Liver (tissue), 9 donors: ENCODE measurements around the gene PTP4A2. TPM values are rescaled to one million over a fixed set of nuclear protein-coding genes. Genes with fewer than 3 reads are reported as not detected.
"Not testable (repeated sequence)": the region's sequence is repeated elsewhere in the genome, so short reads cannot be mapped to it uniquely, and the experiment has no call there.

Experiments used
- DNase-seq: peaks from one replicate; pipeline ENCODE4 v3.0.0-alpha.2; 2017; ENCODE audit warnings: low spot score
- H3K27ac ChIP-seq, 2 donors: one replicate each; pipeline ENCODE4 v1.7.0; 2013; ENCODE audit warnings: inconsistent platforms in 2 of 2, low read length in 2 of 2, control low read depth in 1 of 2, low read depth in 1 of 2, mild to moderate bottlenecking in 1 of 2
- H3K27me3 ChIP-seq, 4 donors: one replicate each; pipeline versions ENCODE4 v1.6.1 to v1.7.0; 2013; ENCODE audit warnings: low read length in 3 of 4, inconsistent platforms in 1 of 4, mild to moderate bottlenecking in 1 of 4, moderate library complexity in 1 of 4; ENCODE audit not compliant: control insufficient read depth in 4 of 4, insufficient read depth in 4 of 4
- H3K36me3 ChIP-seq, 4 donors: one replicate each; pipeline versions ENCODE4 v1.6.1 to v1.7.0; 2013; ENCODE audit warnings: low read length in 3 of 4, mild to moderate bottlenecking in 3 of 4, low read depth in 1 of 4, moderate library complexity in 1 of 4; ENCODE audit not compliant: control insufficient read depth in 4 of 4, insufficient read depth in 3 of 4
- H3K4me1 ChIP-seq, 4 donors: one replicate each; pipeline versions ENCODE4 v1.6.1 to v1.7.0; 2013; ENCODE audit warnings: low read length in 3 of 4, mild to moderate bottlenecking in 3 of 4, moderate library complexity in 1 of 4; ENCODE audit not compliant: control insufficient read depth in 4 of 4, insufficient read depth in 4 of 4
- H3K4me3 ChIP-seq, 3 donors: one replicate each; pipeline versions ENCODE4 v1.6.1 to v1.7.0; 2013; ENCODE audit warnings: low read length in 3 of 3, control low read depth in 1 of 3, low read depth in 1 of 3, mild to moderate bottlenecking in 1 of 3
- H3K9ac ChIP-seq, 2 donors: one replicate each; pipeline ENCODE4 v1.7.0; 2013; ENCODE audit warnings: low read length in 2 of 2, mild to moderate bottlenecking in 2 of 2, moderate library complexity in 2 of 2, control low read depth in 1 of 2, low read depth in 1 of 2
- H3K9me3 ChIP-seq, 4 donors: one replicate each; pipeline versions ENCODE4 v1.6.1 to v1.7.0; 2013; ENCODE audit warnings: low read length in 3 of 4; ENCODE audit not compliant: control insufficient read depth in 4 of 4
- ATF3 ChIP-seq: IDR thresholded peaks from 2 replicates; pipeline ENCODE4 v1.6.1; 2016; ENCODE audit warnings: antibody characterized with exemption
- CTCF ChIP-seq: fragments of 150-350 bp; IDR thresholded peaks from 2 replicates; pipeline ENCODE4 v1.5.1; 2017; ENCODE audit warnings: improper control_type of control experiment, low read depth, low read length; ENCODE audit not compliant: missing input control
- EGR1 ChIP-seq, 2 donors: IDR thresholded peaks; 2 replicates each; pipeline ENCODE4 v1.6.1; 2016 to 2018; ENCODE audit warnings: antibody characterized with exemption in 2 of 2, low read depth in 2 of 2
- FOXA1 ChIP-seq: IDR thresholded peaks from 2 replicates; pipeline ENCODE4 v1.6.1; 2016; ENCODE audit warnings: antibody characterized with exemption
- FOXA2 ChIP-seq: IDR thresholded peaks from 2 replicates; pipeline ENCODE4 v1.6.1; 2016; ENCODE audit warnings: antibody characterized with exemption
- GABPA ChIP-seq, 2 donors: IDR thresholded peaks in 1 of 2; conservative IDR thresholded peaks in 1 of 2; 2 replicates each; pipeline ENCODE4 v1.6.1; 2016; ENCODE audit warnings: antibody characterized with exemption in 2 of 2, mild to moderate bottlenecking in 1 of 2, moderate library complexity in 1 of 2
- HNF4A ChIP-seq, 2 donors: conservative IDR thresholded peaks; 2 replicates each; pipeline ENCODE4 v1.6.1; 2016; ENCODE audit warnings: antibody characterized with exemption in 2 of 2, mild to moderate bottlenecking in 2 of 2
- HNF4G ChIP-seq: IDR thresholded peaks from 2 replicates; pipeline ENCODE4 v1.6.1; 2016; ENCODE audit warnings: antibody characterized with exemption
- JUND ChIP-seq, 2 donors: IDR thresholded peaks; 2 replicates each; pipeline ENCODE4 v1.6.1; 2016; ENCODE audit warnings: antibody characterized with exemption in 2 of 2
- NR2F2 ChIP-seq: IDR thresholded peaks from 2 replicates; pipeline ENCODE4 v1.6.1; 2016; ENCODE audit warnings: antibody characterized with exemption
- RAD21 ChIP-seq, 2 donors: IDR thresholded peaks; 2 replicates each; pipeline ENCODE4 v1.6.1; 2016; ENCODE audit warnings: antibody characterized with exemption in 2 of 2, mild to moderate bottlenecking in 2 of 2
- REST ChIP-seq: IDR thresholded peaks from 2 replicates; pipeline ENCODE4 v1.6.1; 2016; ENCODE audit warnings: antibody characterized with exemption, mild to moderate bottlenecking
- RXRA ChIP-seq, 2 donors: IDR thresholded peaks; 2 replicates each; pipeline ENCODE4 v1.6.1; 2017 to 2018; ENCODE audit warnings: antibody characterized with exemption in 2 of 2, mild to moderate bottlenecking in 1 of 2
- SP1 ChIP-seq: IDR thresholded peaks from 2 replicates; pipeline ENCODE4 v1.6.1; 2018; ENCODE audit warnings: antibody characterized with exemption, mild to moderate bottlenecking
- TAF1 ChIP-seq: conservative IDR thresholded peaks from 2 replicates; pipeline ENCODE4 v1.6.1; 2016; ENCODE audit warnings: antibody characterized with exemption, mild to moderate bottlenecking
- YY1 ChIP-seq: IDR thresholded peaks from 2 replicates; pipeline ENCODE4 v1.6.1; 2016; ENCODE audit warnings: antibody characterized with exemption, mild to moderate bottlenecking
- WGBS: extraction: QIAGEN DNeasy Blood & Tissue Kit; methylation state at CpG from one replicate; pipeline ENCODE4 v1.1.7; 2013; 5-methylcytosine and 5-hydroxymethylcytosine counted together
- polyA plus RNA-seq, 2 donors: library from polyadenylated mRNA; stranded (reverse) in 1 of 2; unstranded in 1 of 2; fragments of 200-250 nt in 1 of 2; fragments of >200 nt in 1 of 2; fragmentation: Nextera tagmentation in 1 of 2; extraction: Ambion mirVana in 1 of 2; gene quantifications; one replicate each; pipeline versions ENCODE4 v1.2.1 to v1.2.3, GENCODE V29; 2013 to 2015
- total RNA-seq, 2 donors: library from RNA; depleted of rRNA; stranded (reverse); fragments of >200 nt; gene quantifications; one replicate each; pipeline ENCODE4 v1.2.3, GENCODE V29; 2014
- TF ChIP-seq, protein P1 (sequence below): IDR thresholded peaks from 2 replicates; pipeline ENCODE4 v1.6.1; 2016; ENCODE audit warnings: antibody characterized with exemption
- TF ChIP-seq, protein P2 (sequence below): IDR thresholded peaks from 2 replicates; pipeline ENCODE4 v1.6.1; 2016; ENCODE audit warnings: antibody characterized with exemption
- donor health status: healthy.
- donor health status: healthy.
- donor health status: healthy.
- donor health status: healthy.
- donor health status: healthy.

Gene PTP4A2
- total and polyA plus RNA-seq, 4 donors: 47.7 to 98.1 (median 71.9) TPM

DNA sequence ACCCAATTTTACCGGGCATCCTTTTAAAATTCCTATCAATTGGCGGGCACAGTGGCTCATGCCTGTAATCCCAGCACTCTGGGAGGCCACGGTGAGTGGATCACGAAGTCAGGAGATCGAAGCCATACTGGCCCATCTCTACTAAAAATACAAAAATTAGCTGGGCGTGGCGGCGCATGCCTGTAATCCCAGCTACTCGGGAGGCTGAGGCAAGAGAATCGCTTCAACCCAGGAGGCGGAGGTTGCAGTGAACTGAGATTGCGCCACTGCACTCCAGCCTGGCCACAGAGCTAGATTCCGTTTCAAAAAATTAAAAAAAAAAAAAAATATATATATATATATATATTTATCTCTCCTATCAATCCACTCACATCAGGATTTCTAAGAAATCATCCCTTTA is 12.3 kb downstream of the PTP4A2 start:
- peaks cover 8 to 39% (median 29%) of the 10 kb centered on the region in 4 donors for H3K4me1 ChIP-seq
- not testable (repeated sequence) for H3K27ac ChIP-seq, H3K9me3 ChIP-seq, H3K36me3 ChIP-seq, H3K27me3 ChIP-seq, H3K9ac ChIP-seq, DNase-seq, H3K4me3 ChIP-seq
- 86% methylated on average over 13 of the region's 13 CpGs for WGBS

DNA sequence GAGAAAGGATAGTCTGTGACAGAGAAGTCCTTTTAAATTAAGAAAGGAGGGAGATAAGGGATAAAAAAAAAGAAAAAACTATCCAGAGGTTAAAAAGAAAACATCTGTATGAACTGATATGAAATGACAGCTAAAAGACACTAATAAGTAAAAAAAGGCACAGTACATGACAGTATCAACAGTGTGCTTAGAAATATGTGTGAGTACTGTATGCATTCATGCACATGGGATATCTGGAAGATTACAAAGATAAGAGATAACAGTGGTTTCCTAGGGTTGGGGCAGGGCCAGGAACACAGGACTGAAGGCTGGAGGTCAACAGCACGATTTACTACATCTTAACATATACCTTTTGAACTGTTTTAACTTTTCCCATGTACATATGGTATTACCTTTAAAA is 13.3 kb downstream of the PTP4A2 start:
- Histone ChIP-seq H3K27ac (no peak overlapping the region), H3K4me1 (peaks cover 8 to 34% (median 24%) of the 10 kb centered on the region in 4 donors), H3K9ac (no peak overlapping the region), H3K4me3 (no peak overlapping the region), H3K9me3 (no peaks in the 10 kb centered on the region), H3K27me3 (no peaks in the 10 kb centered on the region), H3K36me3 (no peaks in the 10 kb centered on the region)
- no peak for DNase-seq
- 22% methylated on average over 1 of the region's 1 CpG for WGBS
- no peak for TF ChIP-seq FOXA2
- no peak for TF ChIP-seq NR2F2
- no peak for TF ChIP-seq TAF1
- no peak for TF ChIP-seq RXRA (IDR thresholded peaks at IDR 0.05)
- TF ChIP-seq HNF4A (conservative IDR thresholded peaks at IDR 0.05): no peak
- no peak for TF ChIP-seq FOXA1
- no peak for TF ChIP-seq RAD21 (IDR thresholded peaks at IDR 0.05)
- TF ChIP-seq HNF4G: no peak
- TF ChIP-seq ATF3: no peak
- TF ChIP-seq SP1: no peak
- no peak for TF ChIP-seq CTCF
- TF ChIP-seq, protein P1, sequence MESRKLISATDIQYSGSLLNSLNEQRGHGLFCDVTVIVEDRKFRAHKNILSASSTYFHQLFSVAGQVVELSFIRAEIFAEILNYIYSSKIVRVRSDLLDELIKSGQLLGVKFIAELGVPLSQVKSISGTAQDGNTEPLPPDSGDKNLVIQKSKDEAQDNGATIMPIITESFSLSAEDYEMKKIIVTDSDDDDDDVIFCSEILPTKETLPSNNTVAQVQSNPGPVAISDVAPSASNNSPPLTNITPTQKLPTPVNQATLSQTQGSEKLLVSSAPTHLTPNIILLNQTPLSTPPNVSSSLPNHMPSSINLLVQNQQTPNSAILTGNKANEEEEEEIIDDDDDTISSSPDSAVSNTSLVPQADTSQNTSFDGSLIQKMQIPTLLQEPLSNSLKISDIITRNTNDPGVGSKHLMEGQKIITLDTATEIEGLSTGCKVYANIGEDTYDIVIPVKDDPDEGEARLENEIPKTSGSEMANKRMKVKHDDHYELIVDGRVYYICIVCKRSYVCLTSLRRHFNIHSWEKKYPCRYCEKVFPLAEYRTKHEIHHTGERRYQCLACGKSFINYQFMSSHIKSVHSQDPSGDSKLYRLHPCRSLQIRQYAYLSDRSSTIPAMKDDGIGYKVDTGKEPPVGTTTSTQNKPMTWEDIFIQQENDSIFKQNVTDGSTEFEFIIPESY: no peak
- TF ChIP-seq EGR1 (IDR thresholded peaks at IDR 0.05; ENCODE audit: low read depth in 2 of 2): no peak
- TF ChIP-seq, protein P2, sequence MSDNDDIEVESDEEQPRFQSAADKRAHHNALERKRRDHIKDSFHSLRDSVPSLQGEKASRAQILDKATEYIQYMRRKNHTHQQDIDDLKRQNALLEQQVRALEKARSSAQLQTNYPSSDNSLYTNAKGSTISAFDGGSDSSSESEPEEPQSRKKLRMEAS: no peak
- TF ChIP-seq YY1: no peak
- TF ChIP-seq REST: no peak
- TF ChIP-seq JUND (IDR thresholded peaks at IDR 0.05): no peak
- TF ChIP-seq GABPA (IDR thresholded peaks at IDR 0.05 in 1 of 2, conservative IDR thresholded peaks at IDR 0.05 in 1 of 2): no peak
